Stimulated activated CD8-positive, alpha-beta memory T cell treated with anti-CD3 and anti-CD28 coated beads, Interleukin-12 subunit alpha, Interleukin-12 subunit beta, amount 100 ng/mL, for 4 hours (primary cell): ENCODE measurements around the gene CHCHD5.

ENCODE experiments used
- DNase-seq: peaks from one replicate; pipeline ENCODE4 v3.0.0-alpha.2; 2020; ENCODE audit warnings: low read depth

The CHCHD5 gene

DNA sequence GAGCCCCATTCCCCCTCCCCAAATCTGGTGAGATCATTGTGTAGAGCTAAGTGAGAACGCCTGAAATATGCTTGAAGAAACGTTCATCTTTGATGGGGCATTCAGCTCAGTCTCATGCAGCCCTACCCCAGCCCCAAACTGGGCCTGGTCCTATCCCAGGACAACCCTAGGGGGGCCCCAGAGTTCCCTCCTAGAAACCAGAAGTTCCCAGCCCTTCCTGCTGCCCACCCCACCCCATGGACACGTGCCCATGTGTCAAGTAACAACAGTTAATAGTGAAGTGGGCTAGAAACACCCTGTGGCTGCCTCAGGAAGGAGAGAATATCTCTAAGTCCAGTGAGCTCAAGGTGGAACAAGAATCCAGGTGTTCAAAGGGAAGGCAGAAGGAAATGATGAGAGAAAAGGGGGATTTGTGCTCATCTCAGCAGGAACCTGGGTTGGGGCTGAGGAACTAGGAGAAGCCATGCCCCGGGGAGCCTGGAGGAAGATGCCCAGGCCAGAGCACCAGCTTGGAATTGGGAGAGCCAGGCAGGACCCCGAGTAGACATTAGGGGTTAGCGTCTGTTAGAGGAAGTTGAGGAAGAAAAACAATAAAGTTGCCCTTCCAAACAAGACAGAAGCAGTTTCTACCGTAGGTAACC lies 41.2 kb downstream of the CHCHD5 start:
- DNase-seq: no peak

DNA sequence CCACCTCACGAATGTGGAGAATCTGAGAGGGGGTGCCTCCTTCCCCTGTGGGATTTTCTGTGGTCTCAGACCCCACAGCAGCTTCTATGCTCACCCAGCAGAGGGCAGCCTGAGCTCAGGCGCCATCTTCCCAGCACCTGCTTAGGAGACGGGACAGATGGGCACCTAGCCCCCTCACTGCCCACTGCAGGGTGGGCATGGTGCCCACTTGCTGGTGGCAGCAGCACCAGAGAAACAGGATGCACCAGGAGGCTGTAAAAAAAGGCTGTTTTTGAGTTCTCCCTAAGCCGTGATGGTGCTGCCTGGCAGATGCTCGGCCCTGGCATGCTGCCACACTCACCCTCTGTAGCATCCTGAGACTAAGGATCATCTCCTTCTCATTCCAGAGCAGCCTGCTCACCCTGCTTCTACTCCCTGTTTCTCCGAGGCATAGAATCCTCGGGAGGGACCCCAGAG lies 42.2 kb downstream of the CHCHD5 start:
- peak; percentile 44 for DNase-seq

DNA sequence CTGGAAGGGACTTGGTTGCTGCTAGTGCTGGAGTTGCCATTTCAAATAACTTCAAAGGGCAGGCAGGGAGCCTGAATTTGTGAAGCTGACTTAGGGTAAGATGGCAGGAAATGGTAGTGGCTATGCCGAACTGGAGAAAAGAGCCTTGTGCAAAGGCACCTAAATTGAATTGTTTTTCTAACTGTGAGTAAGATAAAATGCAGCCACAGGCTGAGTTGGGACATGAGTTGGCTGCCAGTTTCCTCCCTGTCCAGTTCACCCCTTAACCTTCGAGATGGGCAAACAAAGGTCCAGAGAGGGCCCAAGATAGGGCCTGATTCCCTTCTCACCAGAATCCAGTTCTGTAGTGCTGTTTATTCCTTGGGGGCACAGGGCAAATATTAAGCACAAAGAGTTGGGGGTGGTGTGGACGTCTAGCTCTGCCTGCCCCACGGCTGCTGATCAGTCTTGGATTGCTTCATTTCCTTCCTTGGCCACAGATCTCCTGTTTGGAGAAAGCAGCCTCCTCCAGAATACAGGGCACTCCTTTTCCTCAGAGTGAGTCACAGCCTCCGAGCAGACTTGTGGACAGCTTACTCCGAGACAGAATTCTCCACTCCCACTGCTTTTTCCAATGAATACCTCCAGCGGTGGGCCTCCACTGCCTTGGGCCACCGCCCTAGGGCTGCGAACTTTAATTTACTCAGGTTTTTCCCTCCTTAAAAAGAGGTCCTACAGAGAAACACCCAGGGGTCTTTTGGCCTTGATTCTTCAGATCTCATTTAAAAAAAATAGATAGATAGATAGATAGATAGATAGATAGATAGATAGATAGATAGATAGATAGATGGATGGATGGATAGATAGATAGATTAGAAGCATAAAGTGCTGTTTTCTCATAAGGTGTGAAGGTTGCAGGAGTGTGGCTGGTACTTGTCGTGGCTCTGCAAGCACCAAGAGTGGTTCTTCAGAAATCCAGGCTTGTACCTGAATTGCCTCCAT lies 42.9 kb downstream of the CHCHD5 start:
- DNase-seq: no peak

DNA sequence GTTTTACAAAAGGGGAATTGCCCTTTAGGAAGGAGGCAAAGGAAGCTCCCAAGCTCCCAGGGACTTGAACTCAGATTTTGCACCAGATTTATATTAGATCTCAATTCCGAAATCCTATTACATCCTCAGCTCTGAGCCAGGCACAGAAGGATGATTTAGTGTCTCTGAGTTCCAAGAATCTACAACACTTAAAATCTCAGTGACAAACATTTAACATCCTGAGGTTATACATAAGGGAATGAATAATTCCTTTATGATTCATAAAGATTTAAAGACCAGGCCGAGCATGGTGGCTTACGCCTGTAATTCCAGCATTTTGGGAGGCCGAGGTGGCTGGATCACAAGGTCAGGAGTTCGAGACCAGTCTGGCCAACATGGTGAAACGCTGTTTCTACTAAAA lies 44.8 kb downstream of the CHCHD5 start:
- no peak for DNase-seq

DNA sequence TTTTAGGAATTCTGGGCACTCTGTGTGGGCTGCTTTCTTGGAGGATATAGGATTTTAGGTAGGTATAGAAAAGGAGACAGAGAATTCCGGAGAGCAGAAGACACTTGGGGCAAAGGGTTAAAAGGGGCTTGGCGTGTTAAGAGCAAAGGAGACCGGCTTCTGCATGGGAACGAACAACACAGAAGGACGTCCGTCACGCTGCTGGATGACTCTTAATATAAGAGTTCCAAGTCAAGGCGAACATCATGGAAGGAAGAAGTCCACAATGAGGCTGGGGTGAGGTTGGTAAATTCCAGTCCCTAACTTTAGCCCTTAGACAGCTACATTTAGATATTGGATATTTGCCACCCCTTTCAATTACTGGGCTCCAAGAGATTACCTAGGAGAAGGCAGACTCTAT lies 45.4 kb downstream of the CHCHD5 start:
- no peak for DNase-seq

DNA sequence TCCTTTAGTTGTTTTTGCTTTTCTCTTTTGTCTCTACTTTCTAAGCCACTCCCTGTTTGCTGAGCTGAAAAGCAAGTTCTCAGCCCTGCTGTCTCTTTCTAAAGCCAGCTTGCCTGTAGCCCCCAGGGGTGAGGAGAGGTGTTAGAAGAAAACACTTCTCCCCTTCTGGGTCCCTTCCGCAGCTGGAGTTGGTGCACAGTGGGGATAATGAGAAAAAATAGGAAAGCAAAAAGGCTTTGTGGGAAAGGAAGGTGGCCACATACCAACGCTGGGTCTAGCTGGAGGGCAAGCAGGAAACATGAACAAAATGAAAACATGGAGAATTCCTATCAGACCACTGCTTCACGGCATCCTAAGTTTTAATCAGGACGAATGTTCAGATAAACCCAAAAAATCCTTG lies 45.9 kb downstream of the CHCHD5 start:
- no peak for DNase-seq

DNA sequence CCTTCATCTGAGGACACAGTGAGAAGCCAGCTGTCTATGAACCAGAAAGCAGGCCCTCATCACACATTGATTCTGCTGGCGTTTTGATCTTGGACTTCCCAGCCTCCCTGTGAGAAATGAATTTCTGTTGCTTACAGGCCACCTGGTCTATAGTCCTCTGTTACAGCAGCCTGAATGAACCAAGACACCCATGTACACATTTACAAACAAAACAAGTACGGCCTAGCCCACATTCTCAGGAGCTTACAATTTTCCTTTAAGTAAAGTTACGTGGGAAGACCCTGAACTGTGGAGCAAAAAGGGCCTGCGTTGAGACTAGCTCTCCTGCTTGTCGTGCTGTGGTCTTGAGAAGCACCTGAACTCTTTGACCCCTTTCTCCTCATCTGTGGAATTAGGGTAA lies 49.3 kb downstream of the CHCHD5 start:
- DNase-seq: no peak

DNA sequence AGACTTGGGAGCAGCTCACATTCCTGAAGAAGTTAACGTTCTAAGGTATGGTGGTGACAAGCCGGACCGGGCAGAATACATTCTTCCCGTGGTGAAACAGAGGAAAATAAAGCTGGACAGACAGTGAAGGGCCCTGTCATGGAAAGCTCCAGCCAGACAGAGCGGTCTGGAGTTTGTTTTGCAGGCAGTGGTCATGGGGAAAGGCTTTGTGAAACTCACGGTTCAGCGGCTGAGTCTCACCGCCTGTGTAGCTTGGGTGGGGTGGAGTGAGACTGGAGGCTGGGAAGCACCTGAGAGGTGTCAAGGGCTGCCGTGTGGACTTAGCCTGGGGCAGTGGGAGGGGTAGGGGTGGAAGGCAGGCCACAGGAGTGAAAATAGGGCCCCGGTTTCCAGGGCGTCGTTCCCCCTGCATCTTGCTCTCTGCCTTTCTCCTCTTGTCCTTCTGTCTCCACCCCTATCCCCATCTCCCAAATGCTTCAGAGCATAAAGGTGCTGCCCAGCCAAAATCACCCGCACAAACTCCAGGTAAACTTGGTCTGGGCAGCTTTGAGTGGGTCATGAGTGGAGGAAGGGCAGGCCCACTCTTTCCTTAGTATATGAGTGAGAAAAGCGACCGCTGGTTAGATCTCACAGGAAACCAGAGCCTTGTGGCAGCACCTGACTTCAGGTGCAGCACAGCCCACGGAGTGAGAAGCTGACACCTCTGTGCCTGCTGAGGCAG lies 49.9 kb downstream of the CHCHD5 start:
- DNase-seq: no peak

DNA sequence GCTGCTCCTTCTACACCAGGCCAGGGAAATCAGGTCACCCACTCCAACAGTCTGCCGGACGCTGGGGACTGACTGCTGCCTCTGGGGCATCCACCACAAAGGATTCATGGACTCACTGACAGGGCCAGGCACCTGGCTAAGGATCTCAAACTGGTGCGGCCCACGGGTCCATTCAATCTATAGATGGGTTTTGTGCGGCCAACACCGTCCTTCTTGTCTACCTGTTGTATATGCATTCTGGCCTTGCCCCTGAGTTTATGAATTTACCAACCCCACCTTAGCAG lies 50.4 kb downstream of the CHCHD5 start:
- DNase-seq: no peak

DNA sequence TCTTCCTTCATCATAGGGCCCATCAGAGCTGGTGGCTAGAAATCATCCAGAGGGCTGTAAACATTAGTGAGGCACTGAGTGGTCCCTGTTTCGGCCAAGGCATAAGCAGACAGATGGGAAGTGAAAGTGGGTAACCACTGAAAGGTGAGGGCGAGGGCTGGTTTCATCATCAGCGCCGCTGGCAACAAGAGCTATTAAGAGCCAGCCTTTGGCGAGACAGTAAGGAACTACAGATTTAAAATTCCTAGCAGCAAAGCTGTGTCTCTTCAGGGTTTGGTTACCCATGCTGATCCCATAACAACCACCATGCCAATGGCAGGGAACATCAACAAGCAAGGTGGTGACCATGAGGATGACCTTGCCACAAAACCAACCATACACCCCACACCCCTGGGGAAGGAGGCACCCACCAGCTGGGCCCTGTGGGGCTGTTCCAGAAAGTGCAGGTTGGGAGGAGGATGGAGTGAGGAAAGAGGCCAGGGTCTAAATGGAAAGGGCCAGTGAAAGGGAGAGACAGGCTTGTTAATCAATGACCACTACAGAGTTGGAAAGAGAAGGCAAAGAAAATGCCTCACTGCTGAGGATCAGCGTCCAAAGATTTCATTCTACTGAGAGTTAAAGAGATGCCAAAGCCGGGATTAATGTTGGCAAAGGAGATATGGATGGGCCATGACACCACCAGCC lies 52.3 kb downstream of the CHCHD5 start:
- no peak for DNase-seq

DNA sequence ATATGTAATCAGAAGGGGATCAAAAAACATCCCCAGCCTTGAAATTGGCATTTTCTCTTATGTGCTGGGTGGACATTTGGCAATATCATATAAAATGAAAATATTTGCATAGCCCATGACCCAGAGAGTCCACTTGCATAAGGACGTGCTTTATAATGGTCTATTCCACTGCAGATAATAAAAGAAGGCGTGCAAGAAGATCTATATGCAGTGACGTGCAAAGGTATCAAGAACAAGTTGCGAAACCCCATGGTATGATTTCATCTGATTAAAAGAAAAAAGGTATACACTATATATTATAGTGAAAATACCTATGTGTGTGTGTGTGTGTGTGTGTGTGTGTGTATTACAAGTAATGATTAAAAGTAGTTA lies 52.9 kb downstream of the CHCHD5 start:
- no peak for DNase-seq
